HepG2 (cell line): Measurements from ENCODE around the gene CA7. TPM values are rescaled to one million over a fixed set of nuclear protein-coding genes. Genes with fewer than 3 reads are reported as not detected.

Source experiments
- JUN ChIP-seq: sonication (generic); formaldehyde crosslinking; IDR thresholded peaks from 2 replicates; pipeline ENCODE4 v1.4.0; 2020; ENCODE audit warnings: mild to moderate bottlenecking, missing genetic modification reagents
- JUNB ChIP-seq: sonication (generic); formaldehyde crosslinking; IDR thresholded peaks from 2 replicates; pipeline ENCODE4 v1.8.0; 2022; ENCODE audit warnings: missing genetic modification reagents, mild to moderate bottlenecking, borderline replicate concordance
- KDM2A ChIP-seq: sonication (generic); formaldehyde crosslinking; IDR thresholded peaks from 2 replicates; pipeline ENCODE4 v1.4.0; 2020; ENCODE audit warnings: low read depth, missing genetic modification reagents, borderline replicate concordance
- KDM5B ChIP-seq: sonication (generic); formaldehyde crosslinking; IDR thresholded peaks from 2 replicates; pipeline ENCODE4 v1.4.0; 2020; ENCODE audit warnings: missing genetic modification reagents, mild to moderate bottlenecking, borderline replicate concordance
- KLF15 ChIP-seq: sonication (generic); formaldehyde crosslinking; IDR thresholded peaks from 2 replicates; pipeline ENCODE4 v1.8.1; 2023; ENCODE audit warnings: borderline replicate concordance, mild to moderate bottlenecking, inconsistent platforms, missing genetic modification reagents, mixed read lengths
- MTA1 ChIP-seq: sonication (generic); formaldehyde crosslinking; IDR thresholded peaks from 2 replicates; pipeline ENCODE4 v1.4.0; 2020; ENCODE audit warnings: missing genetic modification reagents, mild to moderate bottlenecking, borderline replicate concordance
- MYC ChIP-seq: sonication (generic); formaldehyde crosslinking; IDR thresholded peaks from 2 replicates; pipeline ENCODE4 v1.9.0; 2021; ENCODE audit warnings: missing genetic modification reagents, borderline replicate concordance
- RXRA ChIP-seq: sonication (generic); formaldehyde crosslinking; IDR thresholded peaks from 2 replicates; pipeline ENCODE4 v1.5.1; 2020; ENCODE audit warnings: missing genetic modification reagents
- SRY ChIP-seq: sonication (generic); formaldehyde crosslinking; IDR thresholded peaks from 2 replicates; pipeline ENCODE4 v1.8.0; 2022; ENCODE audit warnings: mild to moderate bottlenecking, missing genetic modification reagents
- ZFX ChIP-seq: sonication (generic); formaldehyde crosslinking; IDR thresholded peaks from 2 replicates; pipeline ENCODE4 v1.4.0; 2020; ENCODE audit warnings: mild to moderate bottlenecking, low read depth, missing genetic modification reagents, moderate library complexity
- ZNF446 ChIP-seq: sonication (generic); formaldehyde crosslinking; IDR thresholded peaks from 2 replicates; pipeline ENCODE4 v1.5.0; 2020; ENCODE audit warnings: mild to moderate bottlenecking, missing genetic modification reagents
- ZNF569 ChIP-seq: sonication (generic); formaldehyde crosslinking; IDR thresholded peaks from 2 replicates; pipeline ENCODE4 v1.5.0; 2020; ENCODE audit warnings: mild to moderate bottlenecking, missing genetic modification reagents, moderate library complexity, borderline replicate concordance
- ZNF614 ChIP-seq: IDR thresholded peaks from 2 replicates; pipeline ENCODE4 v1.6.1; 2018; ENCODE audit warnings: missing biosample characterization, missing genetic modification reagents, inconsistent platforms, borderline replicate concordance
- ZNF879 ChIP-seq: sonication (generic); formaldehyde crosslinking; IDR thresholded peaks from 2 replicates; pipeline ENCODE4 v1.8.1; 2023; ENCODE audit warnings: missing genetic modification reagents
- polyA plus RNA-seq, 8 experiments: library from polyadenylated mRNA; depleted of rRNA in 3 of 8; stranded (reverse) in 7 of 8; unstranded in 1 of 8; fragments of >200 nt; fragmentation: Illumina TruSeq in 4 of 8; extraction: Trizol in 4 of 8; gene quantifications; 2 replicates each; pipeline versions ENCODE4 v1.2.1 to v1.2.3, GENCODE V29; 2011 to 2016; ENCODE audit warnings: low read depth in 4 of 8, missing spikeins in 1 of 8, mixed read lengths in 1 of 8; ENCODE audit not compliant: insufficient read depth in 1 of 8
- total RNA-seq, 5 experiments: library from RNA; depleted of rRNA; stranded (reverse); fragments of >200 nt; fragmentation: Illumina TruSeq; extraction: Trizol; gene quantifications; 2 replicates each; pipeline ENCODE4 v1.2.3, GENCODE V29; 2016; ENCODE audit warnings: low read depth in 1 of 5
- TF ChIP-seq, protein P1 (sequence below): IDR thresholded peaks from 2 replicates; pipeline ENCODE4 v1.6.1; 2016; ENCODE audit warnings: control low read depth
- TF ChIP-seq, protein P2 (sequence below): sonication (generic); formaldehyde crosslinking; IDR thresholded peaks from 2 replicates; pipeline ENCODE4 v1.8.1; 2023; ENCODE audit warnings: mild to moderate bottlenecking, missing genetic modification reagents
- TF ChIP-seq, protein P3 (sequence below): IDR thresholded peaks from 2 replicates; pipeline ENCODE4 v1.6.1; 2016; ENCODE audit warnings: low read depth, control low read depth
- TF ChIP-seq, protein P4 (sequence below): IDR thresholded peaks from 2 replicates; pipeline ENCODE4 v1.6.1; 2016; ENCODE audit warnings: missing genetic modification reagents, missing compliant biosample characterization
- TF ChIP-seq, protein P5 (sequence below): sonication (generic); formaldehyde crosslinking; IDR thresholded peaks from 2 replicates; pipeline ENCODE4 v1.4.0; 2020; ENCODE audit warnings: missing genetic modification reagents, borderline replicate concordance
- TF ChIP-seq, protein P6 (sequence below): sonication (generic); formaldehyde crosslinking; IDR thresholded peaks from 2 replicates; pipeline ENCODE4 v1.4.0; 2020; ENCODE audit warnings: missing genetic modification reagents, borderline replicate concordance

CA7 gene
- total and polyA plus RNA-seq, 2 of the 13 experiments (the other 11 are each of a cell fraction or from before 2014, with no cell fraction given), result not detected

DNA sequence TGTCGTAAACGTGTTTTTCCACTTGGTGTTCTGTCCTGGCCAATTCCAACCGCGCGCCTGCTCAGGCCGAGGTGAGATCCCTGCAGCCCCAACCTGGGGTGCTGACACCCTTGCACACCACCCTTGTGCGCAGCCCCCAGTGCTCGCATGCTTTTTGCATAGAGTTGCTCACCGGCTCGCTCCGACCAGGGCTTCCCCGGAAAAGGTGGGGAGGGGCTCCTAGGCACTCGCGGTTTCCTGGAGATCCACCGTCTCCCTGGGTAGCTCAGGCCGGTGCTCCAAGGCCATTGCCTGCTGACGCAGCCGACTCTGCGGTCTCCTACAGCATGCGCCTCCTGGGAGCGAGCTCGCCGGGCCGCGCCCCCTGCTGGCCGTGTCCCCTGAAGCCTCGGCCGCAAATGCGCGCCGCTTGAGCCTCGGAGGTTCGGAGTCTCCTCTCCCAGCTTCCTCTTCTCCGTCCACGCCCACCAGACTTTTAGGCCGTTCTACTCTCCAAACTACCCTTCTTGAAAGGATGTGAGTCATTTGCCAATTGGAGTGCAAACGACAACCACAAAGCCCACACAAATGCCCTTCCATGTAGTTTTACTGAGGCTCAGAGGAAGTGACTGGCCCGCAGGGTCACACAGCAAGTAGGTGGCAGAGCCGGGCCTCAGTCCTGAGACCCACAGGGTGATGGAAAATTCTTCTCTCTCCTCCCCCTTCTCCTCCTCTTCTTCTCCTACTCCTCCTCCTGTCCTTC lies 28.9 kb downstream of the CA7 start (continued):
- TF ChIP-seq, protein P1, sequence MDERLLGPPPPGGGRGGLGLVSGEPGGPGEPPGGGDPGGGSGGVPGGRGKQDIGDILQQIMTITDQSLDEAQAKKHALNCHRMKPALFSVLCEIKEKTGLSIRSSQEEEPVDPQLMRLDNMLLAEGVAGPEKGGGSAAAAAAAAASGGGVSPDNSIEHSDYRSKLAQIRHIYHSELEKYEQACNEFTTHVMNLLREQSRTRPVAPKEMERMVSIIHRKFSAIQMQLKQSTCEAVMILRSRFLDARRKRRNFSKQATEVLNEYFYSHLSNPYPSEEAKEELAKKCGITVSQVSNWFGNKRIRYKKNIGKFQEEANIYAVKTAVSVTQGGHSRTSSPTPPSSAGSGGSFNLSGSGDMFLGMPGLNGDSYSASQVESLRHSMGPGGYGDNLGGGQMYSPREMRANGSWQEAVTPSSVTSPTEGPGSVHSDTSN (CRISPR knock-in tag), result no peak
- peak; percentile 97 for TF ChIP-seq KDM2A
- TF ChIP-seq, protein P2, sequence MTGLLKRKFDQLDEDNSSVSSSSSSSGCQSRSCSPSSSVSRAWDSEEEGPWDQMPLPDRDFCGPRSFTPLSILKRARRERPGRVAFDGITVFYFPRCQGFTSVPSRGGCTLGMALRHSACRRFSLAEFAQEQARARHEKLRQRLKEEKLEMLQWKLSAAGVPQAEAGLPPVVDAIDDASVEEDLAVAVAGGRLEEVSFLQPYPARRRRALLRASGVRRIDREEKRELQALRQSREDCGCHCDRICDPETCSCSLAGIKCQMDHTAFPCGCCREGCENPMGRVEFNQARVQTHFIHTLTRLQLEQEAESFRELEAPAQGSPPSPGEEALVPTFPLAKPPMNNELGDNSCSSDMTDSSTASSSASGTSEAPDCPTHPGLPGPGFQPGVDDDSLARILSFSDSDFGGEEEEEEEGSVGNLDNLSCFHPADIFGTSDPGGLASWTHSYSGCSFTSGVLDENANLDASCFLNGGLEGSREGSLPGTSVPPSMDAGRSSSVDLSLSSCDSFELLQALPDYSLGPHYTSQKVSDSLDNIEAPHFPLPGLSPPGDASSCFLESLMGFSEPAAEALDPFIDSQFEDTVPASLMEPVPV, result peak; percentile 95
- TF ChIP-seq SRY (CRISPR knock-in tag), result peak; percentile 91
- peak; percentile 91; the same call in 1 of the 2 replicates for TF ChIP-seq MYC (CRISPR knock-in tag)
- TF ChIP-seq ZFX (CRISPR knock-in tag), result peak; percentile 84
- TF ChIP-seq RXRA (CRISPR knock-in tag), result peak; percentile 73
- TF ChIP-seq ZNF614 (CRISPR knock-in tag), result peak; percentile 47; the same call in 1 of the 2 replicates
- peak; percentile 88; the same call in 1 of the 2 replicates for TF ChIP-seq MTA1 (CRISPR knock-in tag)
- TF ChIP-seq JUNB, result no peak
- peak; percentile 89; the same call in 1 of the 2 replicates for TF ChIP-seq KDM5B (CRISPR knock-in tag)
- TF ChIP-seq JUN (CRISPR knock-in tag), result no peak
- TF ChIP-seq, protein P3, sequence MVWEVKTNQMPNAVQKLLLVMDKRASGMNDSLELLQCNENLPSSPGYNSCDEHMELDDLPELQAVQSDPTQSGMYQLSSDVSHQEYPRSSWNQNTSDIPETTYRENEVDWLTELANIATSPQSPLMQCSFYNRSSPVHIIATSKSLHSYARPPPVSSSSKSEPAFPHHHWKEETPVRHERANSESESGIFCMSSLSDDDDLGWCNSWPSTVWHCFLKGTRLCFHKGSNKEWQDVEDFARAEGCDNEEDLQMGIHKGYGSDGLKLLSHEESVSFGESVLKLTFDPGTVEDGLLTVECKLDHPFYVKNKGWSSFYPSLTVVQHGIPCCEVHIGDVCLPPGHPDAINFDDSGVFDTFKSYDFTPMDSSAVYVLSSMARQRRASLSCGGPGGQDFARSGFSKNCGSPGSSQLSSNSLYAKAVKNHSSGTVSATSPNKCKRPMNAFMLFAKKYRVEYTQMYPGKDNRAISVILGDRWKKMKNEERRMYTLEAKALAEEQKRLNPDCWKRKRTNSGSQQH, result no peak
- TF ChIP-seq, protein P4, sequence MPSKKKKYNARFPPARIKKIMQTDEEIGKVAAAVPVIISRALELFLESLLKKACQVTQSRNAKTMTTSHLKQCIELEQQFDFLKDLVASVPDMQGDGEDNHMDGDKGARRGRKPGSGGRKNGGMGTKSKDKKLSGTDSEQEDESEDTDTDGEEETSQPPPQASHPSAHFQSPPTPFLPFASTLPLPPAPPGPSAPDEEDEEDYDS (CRISPR knock-in tag), result peak; percentile 21; the same call in 1 of the 2 replicates
- TF ChIP-seq ZNF446 (CRISPR knock-in tag), result no peak
- no peak; the same call in 1 of the 2 replicates for TF ChIP-seq KLF15 (CRISPR knock-in tag)
- TF ChIP-seq, protein P5, sequence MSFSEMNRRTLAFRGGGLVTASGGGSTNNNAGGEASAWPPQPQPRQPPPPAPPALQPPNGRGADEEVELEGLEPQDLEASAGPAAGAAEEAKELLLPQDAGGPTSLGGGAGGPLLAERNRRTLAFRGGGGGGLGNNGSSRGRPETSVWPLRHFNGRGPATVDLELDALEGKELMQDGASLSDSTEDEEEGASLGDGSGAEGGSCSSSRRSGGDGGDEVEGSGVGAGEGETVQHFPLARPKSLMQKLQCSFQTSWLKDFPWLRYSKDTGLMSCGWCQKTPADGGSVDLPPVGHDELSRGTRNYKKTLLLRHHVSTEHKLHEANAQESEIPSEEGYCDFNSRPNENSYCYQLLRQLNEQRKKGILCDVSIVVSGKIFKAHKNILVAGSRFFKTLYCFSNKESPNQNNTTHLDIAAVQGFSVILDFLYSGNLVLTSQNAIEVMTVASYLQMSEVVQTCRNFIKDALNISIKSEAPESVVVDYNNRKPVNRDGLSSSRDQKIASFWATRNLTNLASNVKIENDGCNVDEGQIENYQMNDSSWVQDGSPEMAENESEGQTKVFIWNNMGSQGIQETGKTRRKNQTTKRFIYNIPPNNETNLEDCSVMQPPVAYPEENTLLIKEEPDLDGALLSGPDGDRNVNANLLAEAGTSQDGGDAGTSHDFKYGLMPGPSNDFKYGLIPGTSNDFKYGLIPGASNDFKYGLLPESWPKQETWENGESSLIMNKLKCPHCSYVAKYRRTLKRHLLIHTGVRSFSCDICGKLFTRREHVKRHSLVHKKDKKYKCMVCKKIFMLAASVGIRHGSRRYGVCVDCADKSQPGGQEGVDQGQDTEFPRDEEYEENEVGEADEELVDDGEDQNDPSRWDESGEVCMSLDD (CRISPR knock-in tag), result no peak
- TF ChIP-seq ZNF879, result no peak
- TF ChIP-seq ZNF569, result no peak
- TF ChIP-seq, protein P6, sequence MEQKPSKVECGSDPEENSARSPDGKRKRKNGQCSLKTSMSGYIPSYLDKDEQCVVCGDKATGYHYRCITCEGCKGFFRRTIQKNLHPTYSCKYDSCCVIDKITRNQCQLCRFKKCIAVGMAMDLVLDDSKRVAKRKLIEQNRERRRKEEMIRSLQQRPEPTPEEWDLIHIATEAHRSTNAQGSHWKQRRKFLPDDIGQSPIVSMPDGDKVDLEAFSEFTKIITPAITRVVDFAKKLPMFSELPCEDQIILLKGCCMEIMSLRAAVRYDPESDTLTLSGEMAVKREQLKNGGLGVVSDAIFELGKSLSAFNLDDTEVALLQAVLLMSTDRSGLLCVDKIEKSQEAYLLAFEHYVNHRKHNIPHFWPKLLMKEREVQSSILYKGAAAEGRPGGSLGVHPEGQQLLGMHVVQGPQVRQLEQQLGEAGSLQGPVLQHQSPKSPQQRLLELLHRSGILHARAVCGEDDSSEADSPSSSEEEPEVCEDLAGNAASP (CRISPR knock-in tag), result peak; percentile 72; the same call in 1 of the 2 replicates
